ENCODE measurements around the gene RAMP3. TPM values are rescaled to one million over a fixed set of nuclear protein-coding genes. Genes with fewer than 3 reads are reported as not detected.

RAMP3 gene
- polyA plus RNA-seq, 3 donors: not detected

DNA sequence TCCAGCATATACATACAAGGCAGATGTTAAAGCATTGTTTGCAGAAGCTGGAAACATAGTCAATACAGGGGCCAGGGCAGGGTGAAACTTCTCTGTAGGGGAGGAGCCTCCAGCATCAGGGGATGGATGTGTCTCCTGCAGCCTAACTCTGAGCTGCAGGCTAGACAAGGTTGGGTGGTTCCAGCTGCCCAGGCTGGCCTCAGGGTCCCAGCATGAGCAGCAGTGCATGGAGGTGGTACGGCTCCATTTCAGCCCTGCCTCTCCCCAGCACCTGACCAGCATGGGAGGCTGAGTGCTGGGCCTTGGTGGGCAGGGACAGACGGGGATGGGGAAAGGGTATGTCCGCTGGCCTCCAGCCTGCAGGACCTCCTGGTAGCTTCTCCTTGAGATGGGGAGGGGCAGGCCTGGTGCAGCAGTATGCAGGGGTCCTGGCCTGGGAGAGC is 38.7 kb upstream of the RAMP3 start:
- Histone ChIP-seq H3K9me3 (replicated peaks in 1 of 2; ENCODE audit: control insufficient read depth in 1 of 2, insufficient read depth in 1 of 2, low read length in 2 of 2) (no peaks in the 10 kb centered on the region), H3K4me2 (replicated peaks; ENCODE audit: extremely low read depth, low read length, poor library complexity, severe bottlenecking) (no peak overlapping the region), H3K4me1 (ENCODE audit: control insufficient read depth in 1 of 2, insufficient read depth in 2 of 2, low read length in 2 of 2) (peaks cover 0 to 7% of the 10 kb centered on the region in 2 donors), H3K27ac (ENCODE audit: low read depth in 1 of 2, low read length in 2 of 2) (no peak overlapping the region), H2AFZ (ENCODE audit: insufficient read depth, low read depth, low read length, poor library complexity, severe bottlenecking) (no peak overlapping the region), H3K9ac (ENCODE audit: insufficient read depth, low read length, poor library complexity, severe bottlenecking) (no peak overlapping the region), H3K36me3 (replicated peaks in 1 of 2; ENCODE audit: control insufficient read depth in 1 of 2, insufficient read depth in 2 of 2, low read length in 2 of 2) (no peaks in the 10 kb centered on the region), H3K79me2 (ENCODE audit: insufficient read depth, low read length) (no peaks in the 10 kb centered on the region), H4K20me1 (ENCODE audit: insufficient read depth, low read length) (no peaks in the 10 kb centered on the region), H3K27me3 (ENCODE audit: control insufficient read depth in 2 of 2, insufficient read depth in 2 of 2, low read length in 2 of 2) (no peaks in the 10 kb centered on the region), H3K4me3 (replicated peaks in 1 of 3; ENCODE audit: low read depth in 2 of 3, low read length in 3 of 3) (no peak overlapping the region)
- Mint-ChIP-seq H3K27ac (no peak overlapping the region), H3K36me3 (no peaks in the 10 kb centered on the region), H3K4me1 (peaks cover 10% of the 10 kb centered on the region), H3K27me3 (ENCODE audit: low read depth in 3 of 3) (peaks cover 2 to 8% (median 2%) of the 10 kb centered on the region in 3 donors), H3K9me3 (peaks cover 0 to 8% (median 0%) of the 10 kb centered on the region in 7 donors), H3K4me3 (no peak overlapping the region)
- TF ChIP-seq, protein P1, sequence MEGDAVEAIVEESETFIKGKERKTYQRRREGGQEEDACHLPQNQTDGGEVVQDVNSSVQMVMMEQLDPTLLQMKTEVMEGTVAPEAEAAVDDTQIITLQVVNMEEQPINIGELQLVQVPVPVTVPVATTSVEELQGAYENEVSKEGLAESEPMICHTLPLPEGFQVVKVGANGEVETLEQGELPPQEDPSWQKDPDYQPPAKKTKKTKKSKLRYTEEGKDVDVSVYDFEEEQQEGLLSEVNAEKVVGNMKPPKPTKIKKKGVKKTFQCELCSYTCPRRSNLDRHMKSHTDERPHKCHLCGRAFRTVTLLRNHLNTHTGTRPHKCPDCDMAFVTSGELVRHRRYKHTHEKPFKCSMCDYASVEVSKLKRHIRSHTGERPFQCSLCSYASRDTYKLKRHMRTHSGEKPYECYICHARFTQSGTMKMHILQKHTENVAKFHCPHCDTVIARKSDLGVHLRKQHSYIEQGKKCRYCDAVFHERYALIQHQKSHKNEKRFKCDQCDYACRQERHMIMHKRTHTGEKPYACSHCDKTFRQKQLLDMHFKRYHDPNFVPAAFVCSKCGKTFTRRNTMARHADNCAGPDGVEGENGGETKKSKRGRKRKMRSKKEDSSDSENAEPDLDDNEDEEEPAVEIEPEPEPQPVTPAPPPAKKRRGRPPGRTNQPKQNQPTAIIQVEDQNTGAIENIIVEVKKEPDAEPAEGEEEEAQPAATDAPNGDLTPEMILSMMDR (IDR thresholded peaks at IDR 0.05): no peak
- intact Hi-C loops (cut with micrococcal nuclease): loop anchor here in 1 of 2 donors (10.0 kb wide), 1 partner anchor 544 kb away; the partner anchor contains the start of gene DDX56
- DNase-seq: no peak
- WGBS (ENCODE audit: insufficient coverage): no CpG with 5 or more reads among the region's 3 CpGs

DNA sequence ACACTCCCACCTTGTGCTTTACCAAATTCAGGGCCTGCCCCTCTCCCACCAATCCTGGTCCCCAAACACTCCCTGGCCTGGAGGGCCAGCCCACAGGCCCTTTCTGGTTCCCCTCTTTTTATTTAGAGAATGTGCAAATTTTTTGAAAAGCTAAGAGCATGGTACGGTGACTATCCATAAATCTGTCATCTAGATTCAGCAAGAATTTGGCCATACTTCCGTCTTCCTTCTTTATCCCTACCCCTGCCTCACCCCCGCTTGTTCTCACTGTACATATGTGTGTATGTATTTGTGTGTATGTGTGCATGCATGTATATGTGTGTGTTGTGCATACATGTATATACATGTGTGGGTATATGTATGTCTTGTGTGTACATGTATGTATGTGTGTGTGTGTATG is 38.0 kb upstream of the RAMP3 start:
- Histone ChIP-seq H3K9me3 (replicated peaks in 1 of 2; ENCODE audit: control insufficient read depth in 1 of 2, insufficient read depth in 1 of 2, low read length in 2 of 2) (no peaks in the 10 kb centered on the region), H3K27me3 (ENCODE audit: control insufficient read depth in 2 of 2, insufficient read depth in 2 of 2, low read length in 2 of 2) (no peaks in the 10 kb centered on the region), H3K36me3 (replicated peaks in 1 of 2; ENCODE audit: control insufficient read depth in 1 of 2, insufficient read depth in 2 of 2, low read length in 2 of 2) (no peaks in the 10 kb centered on the region), H3K79me2 (ENCODE audit: insufficient read depth, low read length) (no peaks in the 10 kb centered on the region), H2AFZ (ENCODE audit: insufficient read depth, low read depth, low read length, poor library complexity, severe bottlenecking) (no peak overlapping the region), H4K20me1 (ENCODE audit: insufficient read depth, low read length) (no peaks in the 10 kb centered on the region), H3K27ac (ENCODE audit: low read depth in 1 of 2, low read length in 2 of 2) (no peak overlapping the region), H3K9ac (ENCODE audit: insufficient read depth, low read length, poor library complexity, severe bottlenecking) (no peak overlapping the region), H3K4me2 (replicated peaks; ENCODE audit: extremely low read depth, low read length, poor library complexity, severe bottlenecking) (no peak overlapping the region), H3K4me3 (replicated peaks in 1 of 3; ENCODE audit: low read depth in 2 of 3, low read length in 3 of 3) (no peak overlapping the region), H3K4me1 (ENCODE audit: control insufficient read depth in 1 of 2, insufficient read depth in 2 of 2, low read length in 2 of 2) (peaks cover 0 to 7% of the 10 kb centered on the region in 2 donors)
- H3K9me3 Mint-ChIP-seq: peaks cover 0 to 8% (median 0%) of the 10 kb centered on the region in 7 donors
- TF ChIP-seq, protein P1 (IDR thresholded peaks at IDR 0.05): no peak
- H3K36me3 Mint-ChIP-seq: no peaks in the 10 kb centered on the region
- no peak overlapping the region for H3K27ac Mint-ChIP-seq
- H3K4me1 Mint-ChIP-seq: peaks cover 8% of the 10 kb centered on the region
- intact Hi-C loops (cut with micrococcal nuclease): loop anchor here in 1 of 2 donors (10.0 kb wide), 1 partner anchor 545 kb away; the partner anchor contains the start of gene DDX56
- H3K4me3 Mint-ChIP-seq: no peak overlapping the region
- peaks cover 2 to 8% (median 2%) of the 10 kb centered on the region in 3 donors for H3K27me3 Mint-ChIP-seq (ENCODE audit: low read depth in 3 of 3)
- DNase-seq: no peak
- WGBS (ENCODE audit: insufficient coverage): no CpG with 5 or more reads among the region's 3 CpGs
